BE2C (cell line): ENCODE data around the gene TRMT2A.

Experiments used
- DNase-seq: peaks from one replicate; pipeline ENCODE4 v3.0.0-alpha.2; 2020
- H3K27me3 ChIP-seq: fragments of 250-450 bp; sonication (Bioruptor Pico); 2 replicates; pipeline ENCODE4 v1.5.1; 2020; ENCODE audit warnings: mild to moderate bottlenecking
- H3K36me3 ChIP-seq: fragments of 250-450 bp; sonication (Bioruptor Pico); 2 replicates; pipeline ENCODE4 v1.5.1; 2020; ENCODE audit warnings: mild to moderate bottlenecking
- H3K4me1 ChIP-seq: fragments of 250-450 bp; sonication (Bioruptor Pico); 2 replicates; pipeline ENCODE4 v1.5.1; 2020
- H3K4me3 ChIP-seq: 2 replicates; pipeline ENCODE4 v1.5.1; 2011; ENCODE audit warnings: low read depth, low read length
- H3K9me3 ChIP-seq: fragments of 250-450 bp; sonication (Bioruptor Pico); 2 replicates; pipeline ENCODE4 v1.5.1; 2020
- TF ChIP-seq, protein P1 (sequence below): IDR thresholded peaks from 2 replicates; pipeline ENCODE4 v1.5.1; 2012; ENCODE audit warnings: mild to moderate bottlenecking, low read depth, low read length

TRMT2A gene

DNA sequence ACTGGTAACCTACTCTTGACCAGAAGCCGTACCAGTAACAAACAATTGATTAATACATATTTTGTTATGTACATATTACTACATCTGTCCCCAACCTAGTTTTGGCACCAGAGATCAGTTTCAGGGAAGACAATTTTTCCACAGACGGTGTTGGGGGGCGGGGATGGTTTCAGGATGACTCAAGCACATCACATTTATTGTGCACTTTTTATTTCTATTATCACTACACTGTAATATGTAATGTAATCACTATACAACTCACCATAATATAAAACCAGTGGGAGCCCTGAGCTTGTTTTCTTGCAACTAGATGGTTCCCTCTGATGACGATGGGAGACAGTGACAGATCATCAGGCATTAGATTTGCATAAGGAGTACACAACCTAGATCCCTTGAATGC, 21.5 kb downstream of the TRMT2A start:
- TF ChIP-seq, protein P1, sequence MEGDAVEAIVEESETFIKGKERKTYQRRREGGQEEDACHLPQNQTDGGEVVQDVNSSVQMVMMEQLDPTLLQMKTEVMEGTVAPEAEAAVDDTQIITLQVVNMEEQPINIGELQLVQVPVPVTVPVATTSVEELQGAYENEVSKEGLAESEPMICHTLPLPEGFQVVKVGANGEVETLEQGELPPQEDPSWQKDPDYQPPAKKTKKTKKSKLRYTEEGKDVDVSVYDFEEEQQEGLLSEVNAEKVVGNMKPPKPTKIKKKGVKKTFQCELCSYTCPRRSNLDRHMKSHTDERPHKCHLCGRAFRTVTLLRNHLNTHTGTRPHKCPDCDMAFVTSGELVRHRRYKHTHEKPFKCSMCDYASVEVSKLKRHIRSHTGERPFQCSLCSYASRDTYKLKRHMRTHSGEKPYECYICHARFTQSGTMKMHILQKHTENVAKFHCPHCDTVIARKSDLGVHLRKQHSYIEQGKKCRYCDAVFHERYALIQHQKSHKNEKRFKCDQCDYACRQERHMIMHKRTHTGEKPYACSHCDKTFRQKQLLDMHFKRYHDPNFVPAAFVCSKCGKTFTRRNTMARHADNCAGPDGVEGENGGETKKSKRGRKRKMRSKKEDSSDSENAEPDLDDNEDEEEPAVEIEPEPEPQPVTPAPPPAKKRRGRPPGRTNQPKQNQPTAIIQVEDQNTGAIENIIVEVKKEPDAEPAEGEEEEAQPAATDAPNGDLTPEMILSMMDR = no peak
- Histone ChIP-seq H3K9me3 (no peaks in the 10 kb centered on the region), H3K36me3 (peaks cover 100% of the 10 kb centered on the region), H3K4me3 (no peak overlapping the region), H3K4me1 (no peaks in the 10 kb centered on the region), H3K27me3 (no peaks in the 10 kb centered on the region)
- no peak for DNase-seq

DNA sequence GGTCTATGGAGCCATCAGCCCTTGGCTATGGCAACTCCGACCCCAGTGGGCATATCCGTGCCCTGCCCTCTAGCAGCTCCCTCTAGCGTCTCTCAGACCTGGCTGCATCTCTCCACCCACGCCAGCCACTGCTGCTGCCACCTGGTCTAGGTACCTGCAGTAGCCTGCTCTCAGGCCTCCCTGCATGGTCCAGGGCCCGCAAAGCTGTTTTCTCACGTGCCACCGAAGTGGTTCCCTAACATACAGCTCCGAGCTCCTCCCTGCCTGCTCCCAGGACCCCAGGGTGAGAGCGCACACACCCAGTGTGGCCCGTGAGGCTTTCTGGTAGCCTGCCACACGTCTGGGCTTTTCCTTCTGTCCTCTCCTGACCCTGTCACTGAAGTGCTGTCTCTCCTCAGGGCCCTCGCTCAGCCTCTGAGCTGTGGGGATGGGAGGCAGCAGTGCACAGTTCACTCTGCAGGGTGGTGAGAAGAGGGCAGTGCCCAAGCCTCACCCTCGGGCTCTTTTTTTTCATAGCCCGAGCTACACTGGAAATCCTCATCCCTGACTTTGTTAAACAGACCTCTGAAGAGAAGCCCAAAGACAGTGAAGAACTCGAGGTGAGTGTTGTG, 22.7 kb downstream of the TRMT2A start:
- DNase-seq = no peak
- Histone ChIP-seq H3K4me1 (no peaks in the 10 kb centered on the region), H3K27me3 (no peaks in the 10 kb centered on the region), H3K4me3 (no peak overlapping the region), H3K9me3 (no peaks in the 10 kb centered on the region), H3K36me3 (peaks cover 100% of the 10 kb centered on the region)
- TF ChIP-seq, protein P1 = no peak

DNA sequence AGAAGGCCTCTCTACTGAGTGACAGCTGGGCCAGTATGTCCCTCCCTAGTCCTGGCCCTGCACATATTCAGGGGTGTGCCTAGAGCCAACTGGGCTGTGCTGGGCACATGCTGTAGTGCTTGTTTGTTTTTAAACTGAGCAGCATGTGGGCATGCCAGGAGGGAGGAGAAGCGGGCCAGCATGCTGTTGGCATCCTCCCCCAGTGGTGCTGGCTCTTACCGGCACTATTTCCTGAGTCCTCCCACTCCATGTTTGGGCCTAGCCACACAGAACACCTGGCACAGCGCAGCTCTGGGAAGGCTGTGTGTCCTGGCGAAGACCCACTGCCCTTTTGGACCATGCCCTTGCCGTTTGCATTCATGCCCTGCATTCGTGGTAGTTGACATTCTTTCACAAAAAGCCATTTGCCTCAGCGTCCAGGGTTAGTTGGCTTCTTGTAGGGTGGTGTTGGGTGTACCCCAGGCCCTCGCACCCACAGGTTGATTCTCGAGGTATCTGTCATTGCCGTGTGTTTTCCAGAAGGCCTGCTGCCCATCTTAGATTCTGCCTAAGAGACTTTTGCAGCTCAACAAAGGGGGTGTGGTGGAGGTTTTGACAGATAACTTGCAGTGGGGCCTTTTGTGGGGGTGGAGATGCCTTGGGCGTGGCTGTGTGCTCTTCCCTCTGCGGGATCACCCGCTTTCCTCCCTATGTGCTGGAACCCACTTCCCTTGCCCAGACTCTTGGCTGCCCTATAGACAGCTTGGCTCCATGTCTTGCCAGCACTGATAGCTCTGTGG, 23.4 kb downstream of the TRMT2A start:
- no peak for DNase-seq
- no peaks in the 10 kb centered on the region for H3K9me3 ChIP-seq
- H3K36me3 ChIP-seq = peaks cover 100% of the 10 kb centered on the region
- TF ChIP-seq, protein P1 = no peak
- H3K4me3 ChIP-seq = no peak overlapping the region
- H3K27me3 ChIP-seq = no peaks in the 10 kb centered on the region
- H3K4me1 ChIP-seq = no peaks in the 10 kb centered on the region

DNA sequence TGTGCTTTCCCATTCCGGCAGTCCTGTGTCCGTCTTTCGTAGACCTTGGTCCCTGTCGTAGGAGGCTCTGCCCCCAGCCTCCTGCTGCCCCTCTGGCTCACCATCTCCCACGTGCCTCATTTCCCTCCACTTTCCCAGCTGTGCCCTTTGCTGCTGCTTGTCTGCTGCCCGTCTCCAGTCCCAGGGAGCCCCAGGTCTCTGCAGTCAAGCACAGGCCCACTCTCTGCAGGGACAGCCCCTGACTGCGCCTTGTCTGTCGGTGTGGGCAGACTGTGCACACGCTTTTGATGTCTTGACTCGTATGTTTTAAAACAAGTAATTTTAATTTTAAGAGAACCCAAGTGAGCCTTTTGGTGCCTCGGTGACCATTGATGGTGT, 24.6 kb downstream of the TRMT2A start:
- H3K4me1 ChIP-seq = no peaks in the 10 kb centered on the region
- no peaks in the 10 kb centered on the region for H3K27me3 ChIP-seq
- H3K4me3 ChIP-seq = no peak overlapping the region
- peaks cover 100% of the 10 kb centered on the region for H3K36me3 ChIP-seq
- no peaks in the 10 kb centered on the region for H3K9me3 ChIP-seq
- no peak for DNase-seq
- TF ChIP-seq, protein P1 = no peak

DNA sequence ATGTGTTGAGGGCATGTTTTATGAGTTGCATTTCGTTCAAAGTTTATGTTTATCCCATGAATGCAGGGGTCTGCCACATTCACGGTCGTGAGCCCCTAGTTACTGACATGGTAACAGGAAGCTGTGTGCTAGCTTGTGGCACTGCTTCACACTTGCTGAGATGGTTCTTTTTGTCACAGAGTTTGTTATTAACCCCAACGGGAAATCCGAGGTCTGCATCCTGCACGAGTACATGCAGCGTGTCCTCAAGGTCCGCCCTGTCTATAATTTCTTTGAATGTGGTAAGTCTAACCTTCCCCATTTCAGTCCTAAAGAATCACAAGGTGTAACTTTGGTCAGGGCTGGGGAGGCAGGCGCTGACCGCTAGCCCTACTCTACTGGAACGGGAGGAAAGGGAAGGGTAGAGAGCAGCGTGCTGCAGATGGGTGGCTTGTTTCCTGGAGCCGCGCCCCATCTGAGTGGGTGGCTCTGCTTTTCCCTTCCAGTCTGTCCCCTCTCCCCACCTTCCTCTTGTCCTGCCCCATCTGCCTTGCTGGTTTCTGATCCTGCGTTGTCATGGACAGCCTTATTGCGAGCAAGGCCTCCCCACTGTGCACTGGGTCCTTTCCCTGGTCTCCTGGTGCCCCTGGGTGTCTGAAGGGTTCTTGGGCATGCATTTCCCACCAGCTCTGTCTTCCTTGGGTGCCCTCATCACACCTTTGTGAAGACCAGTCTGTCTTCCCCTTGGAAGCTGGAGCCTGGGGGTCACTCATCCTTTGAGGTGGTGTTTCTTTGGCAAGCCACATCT, 25.1 kb downstream of the TRMT2A start:
- H3K36me3 ChIP-seq = peaks cover 100% of the 10 kb centered on the region
- H3K4me3 ChIP-seq = no peak overlapping the region
- no peaks in the 10 kb centered on the region for H3K27me3 ChIP-seq

More for the DNA sequence above, 25.1 kb downstream of the TRMT2A start:
- DNase-seq = no peak
- no peaks in the 10 kb centered on the region for H3K4me1 ChIP-seq
- H3K9me3 ChIP-seq = no peaks in the 10 kb centered on the region
- TF ChIP-seq, protein P1 = no peak
